Measurements from ENCODE around the gene DHX16. TPM values are rescaled to one million over a fixed set of nuclear protein-coding genes. Genes with fewer than 3 reads are reported as not detected.

DHX16 gene
- total and polyA plus RNA-seq, 2 of the 4 experiments (the other 2 are of a cell fraction) = 47.9 to 48.4 TPM

GRCh38 chr6:30676660-30677285 lies 4.0 kb upstream of the DHX16 start:
- Histone ChIP-seq H4K5ac (ENCODE audit: low read depth, low read length) (no peak overlapping the region), H3K4me2 (ENCODE audit: low read depth, low read length) (no peak overlapping the region), H3K27ac (ENCODE audit: insufficient read depth, low read length) (no peak overlapping the region), H4K20me1 (ENCODE audit: insufficient read depth, low read length) (peaks cover 57% of the 10 kb centered on the region), H3K4ac (ENCODE audit: low read depth, low read length) (no peak overlapping the region), H3K23ac (ENCODE audit: low read depth, low read length) (no peak overlapping the region), H2BK20ac (ENCODE audit: low read depth, low read length) (no peak overlapping the region), H3K18ac (ENCODE audit: low read depth, low read length) (no peak overlapping the region), H3K9me3 (ENCODE audit: control insufficient read depth, insufficient read depth, low read length) (no peaks in the 10 kb centered on the region), H3K9ac (ENCODE audit: low read depth, low read length) (no peak overlapping the region), H2BK120ac (ENCODE audit: low read depth, low read length) (no peak overlapping the region), H3K4me1 (ENCODE audit: control insufficient read depth, insufficient read depth, low read length) (peaks cover 14% of the 10 kb centered on the region), H2AFZ (replicated peaks; ENCODE audit: low read length, poor library complexity) (no peak overlapping the region), H3K79me1 (ENCODE audit: low read depth in 1 of 2, low read length in 2 of 2) (peaks cover 13 to 50% of the 10 kb centered on the region in 2 experiments), H2AK5ac (ENCODE audit: low read depth, low read length) (no peak overlapping the region), H2AK9ac (replicated peaks; ENCODE audit: low read depth, low read length, poor library complexity) (no peak overlapping the region), H3K56ac (ENCODE audit: extremely low read depth, insufficient read depth, low read length) (no peak overlapping the region), H3K27me3 (ENCODE audit: control insufficient read depth, insufficient read depth, low read length) (no peaks in the 10 kb centered on the region), H2BK5ac (ENCODE audit: low read depth, low read length, poor library complexity, severe bottlenecking) (no peak overlapping the region), H4K8ac (ENCODE audit: low read depth in 2 of 2, low read length in 2 of 2) (no peak overlapping the region), H3K9me1 (ENCODE audit: insufficient read depth, low read length) (no peaks in the 10 kb centered on the region), H3K4me3 (ENCODE audit: insufficient read depth, low read depth, low read length) (no peak overlapping the region), H2BK15ac (ENCODE audit: low read depth, low read length) (no peak overlapping the region), H3K36me3 (ENCODE audit: control insufficient read depth, insufficient read depth, low read length) (peaks cover 48% of the 10 kb centered on the region), H3K14ac (replicated peaks; ENCODE audit: low read depth, low read length) (no peak overlapping the region), H4K91ac (ENCODE audit: insufficient read depth, low read depth, low read length) (no peak overlapping the region)
- TF ChIP-seq CHD1 (IDR thresholded peaks at IDR 0.05; ENCODE audit: low read depth, low read length) (no peak), RAD21 (IDR thresholded peaks at IDR 0.05; ENCODE audit: low read length) (no peak), MXI1 (IDR thresholded peaks at IDR 0.05; ENCODE audit: borderline replicate concordance, low read depth, low read length) (no peak), MAZ (IDR thresholded peaks at IDR 0.05; ENCODE audit: borderline replicate concordance, low read depth, low read length) (no peak), SMC3 (IDR thresholded peaks at IDR 0.05; ENCODE audit: low read depth, low read length) (no peak), BHLHE40 (IDR thresholded peaks at IDR 0.05; ENCODE audit: low read depth, low read length) (no peak), POLR2A (IDR thresholded peaks at IDR 0.05; ENCODE audit: low read depth, low read length) (no peak), MAFK (IDR thresholded peaks at IDR 0.05; ENCODE audit: low read depth, low read length) (no peak), USF2 (IDR thresholded peaks at IDR 0.05; ENCODE audit: low read depth, low read length) (no peak), NFE2L2 (IDR thresholded peaks at IDR 0.05; ENCODE audit: low read depth, low read length) (no peak), CTCF (conservative IDR thresholded peaks at IDR 0.05; ENCODE audit: low read depth, low read length) (no peak), ELK1 (IDR thresholded peaks at IDR 0.05; ENCODE audit: borderline replicate concordance, low read depth, low read length) (no peak), RFX5 (IDR thresholded peaks at IDR 0.05; ENCODE audit: low read depth, low read length) (no peak), FOS (IDR thresholded peaks at IDR 0.05; ENCODE audit: low read depth, low read length) (no peak), RCOR1 (IDR thresholded peaks at IDR 0.05; ENCODE audit: insufficient replicate concordance, low read length) (no peak), CEBPB (IDR thresholded peaks at IDR 0.05; ENCODE audit: low read depth, low read length) (no peak)
- POLR2A ChIA-PET (ENCODE audit: unreplicated experiment) = no interaction called here
- CTCF ChIA-PET = no interaction called here
- BruUV-seq (replicated peaks) = TSS peak; percentile 87
- intact Hi-C loops (cut with micrococcal nuclease) = no loop called here
- WGBS, 2 experiments (ENCODE audit: extremely low coverage in 2 of 2, insufficient read length in 1 of 2) = 89% methylated on average over 3 of the region's 10 CpGs; no CpG with 5 or more reads in 1 of the 2 experiments
- dilution Hi-C loops (cut with HindIII; ENCODE audit: low sequenced_read_pairs, unreplicated experiment) = no loop called here
- ATAC-seq (ENCODE audit: low read depth) (no peak), DNase-seq (no peak)
- in situ Hi-C loops (cut with MboI; ENCODE audit: low sequenced_read_pairs) = loop anchor here (5.0 kb wide), 1 partner anchor 201 kb away; no protein-coding TSS in a partner anchor

All from IMR-90 (cell line).